GM23338 (cell line): ENCODE measurements around the gene PACSIN1. TPM values are rescaled to one million over a fixed set of nuclear protein-coding genes. Genes with fewer than 3 reads are reported as not detected.

Experiments
- ATAC-seq: fragments of 200-7000 bp; cut with Tn5 transposase; 3 replicates; pipeline ENCODE4 v1.9.1; 2020
- DNase-seq: peaks from one replicate; pipeline ENCODE4 v3.0.0-alpha.2; 2015; ENCODE audit warnings: low spot score
- H2AFZ ChIP-seq: fragments of 200-600 bp; sonication (generic); 2 replicates; pipeline ENCODE4 v1.8.0; 2016; ENCODE audit warnings: antibody characterized with exemption, mild to moderate bottlenecking, moderate library complexity
- H3F3A ChIP-seq: fragments of 200-600 bp; sonication (generic); replicated peaks from 2 replicates; pipeline ENCODE4 v1.8.0; 2017; ENCODE audit warnings: antibody characterized with exemption, mixed run types, low read depth
- H3K27ac ChIP-seq: fragments of 200-600 bp; sonication (generic); 2 replicates; pipeline ENCODE4 v1.6.1; 2016; ENCODE audit warnings: low read depth
- H3K27me3 ChIP-seq: fragments of 200-600 bp; sonication (generic); 2 replicates; pipeline ENCODE4 v1.8.0; 2016; ENCODE audit warnings: mild to moderate bottlenecking, mixed run types, moderate library complexity; ENCODE audit not compliant: insufficient read depth
- H3K36me3 ChIP-seq: fragments of 200-600 bp; sonication (generic); 2 replicates; pipeline ENCODE4 v1.8.0; 2016; ENCODE audit warnings: mild to moderate bottlenecking; ENCODE audit not compliant: insufficient read depth
- H3K4me1 ChIP-seq: fragments of 200-600 bp; sonication (generic); 2 replicates; pipeline ENCODE4 v1.8.0; 2016; ENCODE audit warnings: mild to moderate bottlenecking, moderate library complexity; ENCODE audit not compliant: insufficient read depth
- H3K4me2 ChIP-seq: fragments of 200-600 bp; sonication (generic); 2 replicates; pipeline ENCODE4 v1.7.1; 2017; ENCODE audit warnings: mixed run types
- H3K4me3 ChIP-seq: fragments of 200-600 bp; sonication (generic); 2 replicates; pipeline ENCODE4 v1.6.1; 2016; ENCODE audit warnings: mixed run types
- H3K79me2 ChIP-seq: fragments of 200-600 bp; sonication (generic); replicated peaks from 2 replicates; pipeline ENCODE4 v1.8.0; 2017; ENCODE audit warnings: mild to moderate bottlenecking; ENCODE audit not compliant: insufficient read depth
- H3K9me2 ChIP-seq: fragments of 200-600 bp; sonication (generic); 2 replicates; pipeline ENCODE4 v1.8.0; 2017; ENCODE audit not compliant: insufficient read depth
- H4K20me1 ChIP-seq: fragments of 200-600 bp; sonication (generic); replicated peaks from 2 replicates; pipeline ENCODE4 v1.8.0; 2017; ENCODE audit warnings: mild to moderate bottlenecking; ENCODE audit not compliant: insufficient read depth
- H3K27ac Mint-ChIP-seq: 2 replicates; pipeline ENCODE4 v1.8.0; 2020; ENCODE audit warnings: inconsistent platforms, mild to moderate bottlenecking, moderate library complexity, mixed read lengths
- H3K27me3 Mint-ChIP-seq: 3 replicates; pipeline ENCODE4 v1.8.0; 2022; ENCODE audit warnings: low read depth, mild to moderate bottlenecking, moderate library complexity, mixed read lengths, inconsistent platforms; ENCODE audit not compliant: insufficient read depth, poor library complexity
- H3K36me3 Mint-ChIP-seq: 3 replicates; pipeline ENCODE4 v1.8.0; 2021; ENCODE audit warnings: low read depth, mild to moderate bottlenecking, inconsistent platforms, moderate library complexity, mixed read lengths
- H3K4me1 Mint-ChIP-seq: 3 replicates; pipeline ENCODE4 v1.8.0; 2020; ENCODE audit warnings: mild to moderate bottlenecking, inconsistent platforms, mixed read lengths
- H3K4me3 Mint-ChIP-seq: 3 replicates; pipeline ENCODE4 v1.8.0; 2021; ENCODE audit warnings: moderate library complexity, mild to moderate bottlenecking, inconsistent platforms, mixed read lengths
- H3K9me3 Mint-ChIP-seq: 3 replicates; pipeline ENCODE4 v1.8.0; 2020; ENCODE audit warnings: moderate library complexity, mild to moderate bottlenecking, inconsistent platforms, mixed read lengths
- CREB1 ChIP-seq: fragments of 250-450 bp; sonication (Bioruptor Pico); IDR thresholded peaks from 2 replicates; pipeline ENCODE4 v1.5.0; 2020; ENCODE audit warnings: low read depth, mild to moderate bottlenecking, moderate library complexity
- CTCF ChIP-seq, 2 experiments: fragments of 200-600 bp in 1 of 2; sonication (generic) in 1 of 2; conservative IDR thresholded peaks; 2 replicates each; pipeline versions ENCODE4 v1.5.1 to v1.6.1; 2016 to 2017; ENCODE audit warnings: antibody characterized with exemption in 2 of 2, low read depth in 2 of 2, mild to moderate bottlenecking in 2 of 2, moderate library complexity in 1 of 2
- ETS1 ChIP-seq: IDR thresholded peaks from 2 replicates; pipeline ENCODE4 v1.6.1; 2016; ENCODE audit warnings: antibody characterized with exemption
- EZH2 ChIP-seq: fragments of 200-600 bp; sonication (generic); IDR thresholded peaks from one replicate; pipeline ENCODE4 v1.8.0; 2017; ENCODE audit warnings: antibody characterized with exemption, mild to moderate bottlenecking, low read depth; ENCODE audit not compliant: unreplicated experiment
- JUNB ChIP-seq: IDR thresholded peaks from one replicate; pipeline ENCODE4 v1.6.1; 2016; ENCODE audit warnings: antibody characterized with exemption; ENCODE audit not compliant: unreplicated experiment
- NANOG ChIP-seq: IDR thresholded peaks from 2 replicates; pipeline ENCODE4 v1.6.1; 2016; ENCODE audit warnings: antibody characterized with exemption, borderline replicate concordance
- STAT1 ChIP-seq: IDR thresholded peaks from one replicate; pipeline ENCODE4 v1.6.1; 2016; ENCODE audit warnings: antibody characterized with exemption; ENCODE audit not compliant: unreplicated experiment
- ZNF114 ChIP-seq: fragments of 250-450 bp; sonication (Bioruptor Pico); IDR thresholded peaks from 2 replicates; pipeline ENCODE4 v1.5.0; 2020; ENCODE audit warnings: mild to moderate bottlenecking, moderate library complexity
- polyA plus RNA-seq: library from polyadenylated mRNA; unstranded; fragments of >200 nt; fragmentation: Nextera tagmentation; extraction: Ambion mirVana; gene quantifications from 2 replicates; pipeline ENCODE4 v1.2.1, GENCODE V29; 2016
- total RNA-seq: library from RNA; depleted of rRNA; stranded (reverse); fragments of >200 nt; shearing (Covaris generic); gene quantifications from 2 replicates; pipeline ENCODE4 v1.2.3, GENCODE V29; 2014
- TF ChIP-seq, protein P1 (sequence below): fragments of 250-450 bp; sonication (Bioruptor Pico); IDR thresholded peaks from 2 replicates; pipeline ENCODE4 v1.5.0; 2020; ENCODE audit warnings: mild to moderate bottlenecking, moderate library complexity

Gene PACSIN1
- total and polyA plus RNA-seq, 2 experiments from 2014 or later: 5.2 to 8.7 TPM

GRCh38 chr6:34546551-34547321, 80.9 kb downstream of the PACSIN1 start:
- Mint-ChIP-seq H3K27me3 (peaks cover 8% of the 10 kb centered on the region), H3K4me3 (no peak overlapping the region), H3K27ac (no peak overlapping the region), H3K4me1 (peaks cover 3% of the 10 kb centered on the region; the same call in 1 of the 3 replicates), H3K9me3 (peaks cover 2% of the 10 kb centered on the region; the same call in 1 of the 3 replicates), H3K36me3 (no peaks in the 10 kb centered on the region; the same call in 2 of the 3 replicates)
- H3K36me3 ChIP-seq: no peaks in the 10 kb centered on the region
- no peaks in the 10 kb centered on the region for H3K79me2 ChIP-seq
- ATAC-seq (no peak), DNase-seq (no peak)
- H3K9me2 ChIP-seq: no peaks in the 10 kb centered on the region
- H3K4me2 ChIP-seq: no peak overlapping the region
- H3K4me3 ChIP-seq: no peak overlapping the region
- no peaks in the 10 kb centered on the region for H4K20me1 ChIP-seq
- no peak for TF ChIP-seq EZH2
- no peak for TF ChIP-seq ETS1
- TF ChIP-seq CREB1 (CRISPR knock-in tag): no peak
- no peak for TF ChIP-seq STAT1
- TF ChIP-seq NANOG: no peak
- H2AFZ ChIP-seq: no peak overlapping the region
- no peaks in the 10 kb centered on the region for H3F3A ChIP-seq
- no peaks in the 10 kb centered on the region for H3K27me3 ChIP-seq
- no peaks in the 10 kb centered on the region for H3K4me1 ChIP-seq
- H3K27ac ChIP-seq: no peak overlapping the region

DNA sequence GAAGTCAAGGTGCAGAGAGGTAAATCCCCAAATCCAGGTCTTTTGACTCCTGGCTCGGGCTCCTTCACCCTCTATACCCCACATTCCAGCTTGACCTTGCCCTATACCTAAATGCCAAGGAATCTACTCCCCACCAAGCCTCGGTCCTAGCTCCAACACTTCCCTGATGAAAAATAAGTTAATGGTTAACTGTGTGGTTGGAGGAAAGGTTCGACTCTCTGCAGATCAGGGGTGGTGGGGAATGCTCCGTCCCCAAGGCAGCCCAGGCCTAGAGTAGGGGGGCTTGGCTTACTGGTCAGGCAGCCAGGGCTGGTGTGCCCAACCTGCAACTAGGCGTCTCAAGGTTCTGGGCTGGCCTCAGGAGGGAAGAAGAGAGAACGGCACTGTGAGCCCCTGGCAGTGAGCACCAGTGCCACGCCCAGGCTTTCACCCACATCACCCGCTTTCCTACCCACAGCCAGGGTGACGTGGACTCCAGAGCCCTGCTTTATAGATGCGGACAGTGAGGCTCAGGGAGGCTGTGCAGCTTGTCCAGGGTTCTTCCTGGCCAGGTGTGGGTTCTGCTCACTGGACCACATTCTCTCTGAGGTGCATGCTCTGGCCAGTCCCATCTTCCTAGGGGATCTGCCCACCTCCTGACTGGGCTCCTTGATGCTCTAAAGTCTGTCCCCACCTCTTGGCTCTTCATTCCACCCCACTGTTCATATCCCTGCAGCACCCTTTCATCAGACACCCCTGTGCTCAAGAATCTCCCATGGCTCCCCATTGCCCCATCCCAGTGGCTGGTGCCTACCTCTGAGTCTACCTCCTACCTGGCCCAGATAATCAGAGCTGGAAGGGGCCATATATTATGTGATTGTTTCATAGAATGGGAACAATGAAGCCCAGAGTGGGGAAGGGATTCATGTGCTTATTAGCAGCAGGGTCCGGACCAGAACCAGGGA, 82.1 kb downstream of the PACSIN1 start:
- Histone ChIP-seq H3K4me1 (no peaks in the 10 kb centered on the region), H3K79me2 (no peaks in the 10 kb centered on the region), H2AFZ (no peak overlapping the region), H4K20me1 (no peaks in the 10 kb centered on the region), H3K4me2 (no peak overlapping the region), H3F3A (no peaks in the 10 kb centered on the region), H3K36me3 (no peaks in the 10 kb centered on the region), H3K27ac (no peak overlapping the region), H3K9me2 (no peaks in the 10 kb centered on the region), H3K4me3 (no peak overlapping the region), H3K27me3 (no peaks in the 10 kb centered on the region)
- Mint-ChIP-seq H3K27ac (no peak overlapping the region), H3K4me1 (peaks cover 3% of the 10 kb centered on the region; the same call in 1 of the 3 replicates), H3K36me3 (no peaks in the 10 kb centered on the region; the same call in 2 of the 3 replicates), H3K4me3 (no peak overlapping the region), H3K27me3 (peaks cover 11% of the 10 kb centered on the region), H3K9me3 (peaks cover 2% of the 10 kb centered on the region; the same call in 1 of the 3 replicates)
- DNase-seq: no peak
- ATAC-seq: no peak
- TF ChIP-seq CREB1 (CRISPR knock-in tag) (no peak), NANOG (no peak), CTCF (conservative IDR thresholded peaks at IDR 0.05; ENCODE audit: low read depth in 2 of 2) (no peak), ZNF114 (CRISPR knock-in tag) (no peak), JUNB (no peak)
- TF ChIP-seq, protein P1, sequence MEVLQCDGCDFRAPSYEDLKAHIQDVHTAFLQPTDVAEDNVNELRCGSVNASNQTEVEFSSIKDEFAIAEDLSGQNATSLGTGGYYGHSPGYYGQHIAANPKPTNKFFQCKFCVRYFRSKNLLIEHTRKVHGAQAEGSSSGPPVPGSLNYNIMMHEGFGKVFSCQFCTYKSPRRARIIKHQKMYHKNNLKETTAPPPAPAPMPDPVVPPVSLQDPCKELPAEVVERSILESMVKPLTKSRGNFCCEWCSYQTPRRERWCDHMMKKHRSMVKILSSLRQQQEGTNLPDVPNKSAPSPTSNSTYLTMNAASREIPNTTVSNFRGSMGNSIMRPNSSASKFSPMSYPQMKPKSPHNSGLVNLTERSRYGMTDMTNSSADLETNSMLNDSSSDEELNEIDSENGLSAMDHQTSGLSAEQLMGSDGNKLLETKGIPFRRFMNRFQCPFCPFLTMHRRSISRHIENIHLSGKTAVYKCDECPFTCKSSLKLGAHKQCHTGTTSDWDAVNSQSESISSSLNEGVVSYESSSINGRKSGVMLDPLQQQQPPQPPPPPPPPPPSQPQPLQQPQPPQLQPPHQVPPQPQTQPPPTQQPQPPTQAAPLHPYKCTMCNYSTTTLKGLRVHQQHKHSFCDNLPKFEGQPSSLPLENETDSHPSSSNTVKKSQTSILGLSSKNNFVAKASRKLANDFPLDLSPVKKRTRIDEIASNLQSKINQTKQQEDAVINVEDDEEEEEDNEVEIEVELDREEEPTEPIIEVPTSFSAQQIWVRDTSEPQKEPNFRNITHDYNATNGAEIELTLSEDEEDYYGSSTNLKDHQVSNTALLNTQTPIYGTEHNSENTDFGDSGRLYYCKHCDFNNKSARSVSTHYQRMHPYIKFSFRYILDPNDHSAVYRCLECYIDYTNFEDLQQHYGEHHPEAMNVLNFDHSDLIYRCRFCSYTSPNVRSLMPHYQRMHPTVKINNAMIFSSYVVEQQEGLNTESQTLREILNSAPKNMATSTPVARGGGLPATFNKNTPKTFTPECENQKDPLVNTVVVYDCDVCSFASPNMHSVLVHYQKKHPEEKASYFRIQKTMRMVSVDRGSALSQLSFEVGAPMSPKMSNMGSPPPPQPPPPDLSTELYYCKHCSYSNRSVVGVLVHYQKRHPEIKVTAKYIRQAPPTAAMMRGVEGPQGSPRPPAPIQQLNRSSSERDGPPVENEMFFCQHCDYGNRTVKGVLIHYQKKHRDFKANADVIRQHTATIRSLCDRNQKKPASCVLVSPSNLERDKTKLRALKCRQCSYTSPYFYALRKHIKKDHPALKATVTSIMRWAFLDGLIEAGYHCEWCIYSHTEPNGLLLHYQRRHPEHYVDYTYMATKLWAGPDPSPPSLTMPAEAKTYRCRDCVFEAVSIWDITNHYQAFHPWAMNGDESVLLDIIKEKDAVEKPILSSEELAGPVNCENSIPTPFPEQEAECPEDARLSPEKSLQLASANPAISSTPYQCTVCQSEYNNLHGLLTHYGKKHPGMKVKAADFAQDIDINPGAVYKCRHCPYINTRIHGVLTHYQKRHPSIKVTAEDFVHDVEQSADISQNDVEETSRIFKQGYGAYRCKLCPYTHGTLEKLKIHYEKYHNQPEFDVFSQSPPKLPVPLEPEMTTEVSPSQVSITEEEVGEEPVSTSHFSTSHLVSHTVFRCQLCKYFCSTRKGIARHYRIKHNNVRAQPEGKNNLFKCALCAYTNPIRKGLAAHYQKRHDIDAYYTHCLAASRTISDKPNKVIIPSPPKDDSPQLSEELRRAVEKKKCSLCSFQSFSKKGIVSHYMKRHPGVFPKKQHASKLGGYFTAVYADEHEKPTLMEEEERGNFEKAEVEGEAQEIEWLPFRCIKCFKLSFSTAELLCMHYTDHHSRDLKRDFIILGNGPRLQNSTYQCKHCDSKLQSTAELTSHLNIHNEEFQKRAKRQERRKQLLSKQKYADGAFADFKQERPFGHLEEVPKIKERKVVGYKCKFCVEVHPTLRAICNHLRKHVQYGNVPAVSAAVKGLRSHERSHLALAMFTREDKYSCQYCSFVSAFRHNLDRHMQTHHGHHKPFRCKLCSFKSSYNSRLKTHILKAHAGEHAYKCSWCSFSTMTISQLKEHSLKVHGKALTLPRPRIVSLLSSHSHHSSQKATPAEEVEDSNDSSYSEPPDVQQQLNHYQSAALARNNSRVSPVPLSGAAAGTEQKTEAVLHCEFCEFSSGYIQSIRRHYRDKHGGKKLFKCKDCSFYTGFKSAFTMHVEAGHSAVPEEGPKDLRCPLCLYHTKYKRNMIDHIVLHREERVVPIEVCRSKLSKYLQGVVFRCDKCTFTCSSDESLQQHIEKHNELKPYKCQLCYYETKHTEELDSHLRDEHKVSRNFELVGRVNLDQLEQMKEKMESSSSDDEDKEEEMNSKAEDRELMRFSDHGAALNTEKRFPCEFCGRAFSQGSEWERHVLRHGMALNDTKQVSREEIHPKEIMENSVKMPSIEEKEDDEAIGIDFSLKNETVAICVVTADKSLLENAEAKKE (CRISPR knock-in tag): no peak
